HCT116 (cell line): Measurements from ENCODE around the gene DDX54. TPM values are rescaled to one million over a fixed set of nuclear protein-coding genes. Genes with fewer than 3 reads are reported as not detected.

Source experiments
- ATAC-seq: fragments of 200-7000 bp; cut with Tn5 transposase; 2 replicates; pipeline ENCODE4 v1.9.1; 2020; ENCODE audit warnings: mild to moderate bottlenecking, moderate library complexity
- BruUV-seq: library from RNA; stranded (reverse); fragments of 400-500 nt; replicated peaks from 2 replicates; lab custom pipeline; 2021; lab: Mats Ljungman, UMichigan
- CTCF ChIA-PET: fragments of 300-600 bp; sonication (Branson Sonifier 250); formaldehyde crosslinking; loops from one replicate; lab custom pipeline; 2021; ENCODE audit warnings: antibody characterized with exemption; lab: Charles Lee
- POLR2A ChIA-PET: fragments of 300-600, 350-600 bp; sonication (Branson Sonifier 250); formaldehyde crosslinking; loops from one replicate; lab custom pipeline; 2021; ENCODE audit warnings: antibody characterized with exemption; lab: Charles Lee
- RAD21 ChIA-PET, 2 experiments: fragments of 300-600 bp; sonication (Branson Sonifier 250); formaldehyde crosslinking; loops; one replicate each; lab custom pipeline; 2023; ENCODE audit warnings: low total read pairs in 2 of 2; ENCODE audit not compliant: uncharacterized antibody in 2 of 2, unreplicated experiment in 2 of 2, low non-redundant PET in 1 of 2; lab: Charles Lee
- DNase-seq: peaks from one replicate; pipeline ENCODE4 v3.0.0-alpha.2; 2010; ENCODE audit warnings: low read depth, low spot score
- H2AFZ ChIP-seq: fragments of 200-600 bp; shearing (Covaris generic), sonication (generic); 2 replicates; pipeline ENCODE4 v1.6.1; 2017; ENCODE audit warnings: low read depth, mixed run types, mixed read lengths, antibody characterized with exemption, low read length; ENCODE audit not compliant: poor library complexity, severe bottlenecking
- H3K27ac ChIP-seq: 2 replicates; pipeline ENCODE4 v1.5.1; 2012; ENCODE audit warnings: low read depth, low read length
- H3K27me3 ChIP-seq: fragments of 200-600 bp; sonication (generic); 2 replicates; pipeline ENCODE4 v1.6.1; 2016; ENCODE audit warnings: mixed run types, low read length, mixed read lengths; ENCODE audit not compliant: insufficient read depth
- H3K36me3 ChIP-seq, 2 experiments: fragments of 200-500 bp in 1 of 2; fragments of 200-600 bp in 1 of 2; sonication (Bioruptor generic) in 1 of 2; sonication (generic) in 1 of 2; 2 replicates each; pipeline versions ENCODE4 v1.5.1 to v1.6.1; 2014 to 2016; ENCODE audit warnings: low read length in 2 of 2, inconsistent platforms in 1 of 2, mixed read lengths in 1 of 2, mixed run types in 1 of 2; ENCODE audit not compliant: insufficient read depth in 2 of 2, control insufficient read depth in 1 of 2
- H3K4me1 ChIP-seq, 2 experiments: fragments of 200-600 bp in 1 of 2; sonication (generic) in 1 of 2; 2 replicates each; pipeline versions ENCODE4 v1.5.1 to v1.6.1; 2012 to 2017; ENCODE audit warnings: low read length in 2 of 2, inconsistent platforms in 1 of 2, mild to moderate bottlenecking in 1 of 2, mixed read lengths in 1 of 2, mixed run types in 1 of 2, moderate library complexity in 1 of 2; ENCODE audit not compliant: insufficient read depth in 2 of 2, control insufficient read depth in 1 of 2
- H3K4me2 ChIP-seq: fragments of 200-600 bp; sonication (generic); 2 replicates; pipeline ENCODE4 v1.6.1; 2017; ENCODE audit warnings: mixed run types, low read length, mixed read lengths
- H3K4me3 ChIP-seq, 2 experiments: fragments of 200-600 bp in 1 of 2; sonication (generic) in 1 of 2; replicated peaks in 1 of 2; 2 replicates each; pipeline ENCODE4 v1.5.1; 2011 to 2016; ENCODE audit warnings: low read length in 2 of 2, control low read depth in 1 of 2, low read depth in 1 of 2, mild to moderate bottlenecking in 1 of 2, mixed read lengths in 1 of 2, mixed run types in 1 of 2
- H3K79me2 ChIP-seq: fragments of 200-600 bp; sonication (generic); 2 replicates; pipeline ENCODE4 v1.6.1; 2017; ENCODE audit warnings: mild to moderate bottlenecking, mixed run types, low read length, moderate library complexity, mixed read lengths; ENCODE audit not compliant: insufficient read depth
- H3K9ac ChIP-seq: fragments of 200-600 bp; sonication (generic); 2 replicates; pipeline ENCODE4 v1.6.1; 2016; ENCODE audit warnings: low read length, mixed read lengths
- H3K9me2 ChIP-seq: fragments of 200-600 bp; sonication (generic), shearing (Covaris generic); 2 replicates; pipeline ENCODE4 v1.6.1; 2017; ENCODE audit warnings: mixed run types, mild to moderate bottlenecking, moderate library complexity; ENCODE audit not compliant: insufficient read depth
- H3K9me3 ChIP-seq, 2 experiments: fragments of 200-500 bp in 1 of 2; fragments of 200-600 bp in 1 of 2; sonication (Bioruptor generic) in 1 of 2; sonication (generic) in 1 of 2; 2 replicates each; pipeline ENCODE4 v1.6.1; 2014 to 2017; ENCODE audit warnings: low read length in 2 of 2, mixed read lengths in 2 of 2, inconsistent platforms in 1 of 2, low read depth in 1 of 2, mild to moderate bottlenecking in 1 of 2, mixed run types in 1 of 2, moderate library complexity in 1 of 2; ENCODE audit not compliant: control insufficient read depth in 1 of 2, insufficient read depth in 1 of 2
- H4K20me1 ChIP-seq: fragments of 200-600 bp; sonication (generic), shearing (Covaris generic); 2 replicates; pipeline ENCODE4 v1.6.1; 2017; ENCODE audit warnings: mixed run types, mild to moderate bottlenecking, moderate library complexity; ENCODE audit not compliant: insufficient read depth
- CBX3 ChIP-seq: IDR thresholded peaks from 2 replicates; pipeline ENCODE4 v1.6.1; 2012; ENCODE audit warnings: low read depth
- ELF1 ChIP-seq: IDR thresholded peaks from 2 replicates; pipeline ENCODE4 v1.6.1; 2012; ENCODE audit warnings: low read depth, borderline replicate concordance
- FOSL1 ChIP-seq: IDR thresholded peaks from 2 replicates; pipeline ENCODE4 v1.6.1; 2012; ENCODE audit warnings: low read depth
- JUND ChIP-seq: IDR thresholded peaks from 2 replicates; pipeline ENCODE4 v1.6.1; 2012
- MAX ChIP-seq: IDR thresholded peaks from 2 replicates; pipeline ENCODE4 v1.6.1; 2012
- POLR2A ChIP-seq: IDR thresholded peaks from 2 replicates; pipeline ENCODE4 v1.7.0; 2011; ENCODE audit warnings: borderline replicate concordance; ENCODE audit not compliant: insufficient read depth, insufficient read length; ENCODE audit errors: extremely low read depth
- POLR2AphosphoS5 ChIP-seq: IDR thresholded peaks from 2 replicates; pipeline ENCODE4 v1.6.1; 2011; ENCODE audit warnings: mild to moderate bottlenecking, low read depth, low read length, moderate library complexity
- SP1 ChIP-seq: IDR thresholded peaks from 2 replicates; pipeline ENCODE4 v1.6.1; 2012; ENCODE audit warnings: low read depth
- ZNF274 ChIP-seq: fragments of 200-500 bp; sonication (Bioruptor generic); IDR thresholded peaks from 2 replicates; pipeline ENCODE4 v1.6.1; 2014; ENCODE audit warnings: mild to moderate bottlenecking, low read depth, low read length, inconsistent platforms
- intact Hi-C: fragments of 100-400 bp; cut with micrococcal nuclease; formaldehyde crosslinking; loops from 2 replicates; pipeline ENCODE4 v1.10.0; 2022
- total RNA-seq: library from RNA; stranded (reverse); gene quantifications from one replicate; pipeline ENCODE4 v1.2.1, GENCODE V29; 2021; ENCODE audit not compliant: unreplicated experiment

The DDX54 gene
- total RNA-seq, 1 experiment from 2014 or later, result 110 TPM

GRCh38 chr12:113173081-113173698, 12.1 kb downstream of the DDX54 start:
- H2AFZ ChIP-seq, result no peak overlapping the region
- H3K9me3 ChIP-seq, result no peaks in the 10 kb centered on the region
- no peaks in the 10 kb centered on the region for H4K20me1 ChIP-seq
- no peak overlapping the region for H3K4me2 ChIP-seq
- no peak for ATAC-seq
- intact Hi-C loops, result no loop called here
- peaks cover 55 to 65% of the 10 kb centered on the region in 2 experiments for H3K36me3 ChIP-seq
- TF ChIP-seq POLR2AphosphoS5 (no peak), SP1 (no peak), CBX3 (no peak), JUND (no peak), FOSL1 (no peak), MAX (no peak), ZNF274 (no peak), POLR2A (no peak)
- TF ChIP-seq, all 23 proteins: peak for 0
- POLR2A ChIA-PET, result no interaction called here
- no TSS peak for BruUV-seq
- CTCF ChIA-PET, result interaction anchor here (0.7 to 2.7 kb wide), 2 partner anchors 37 to 180 kb away, joined by 3 to 7 read pairs; partner anchors contain the start of gene RASAL1
- H3K27me3 ChIP-seq, result no peaks in the 10 kb centered on the region
- H3K4me1 ChIP-seq, result no peaks in the 10 kb centered on the region
- no peak overlapping the region for H3K27ac ChIP-seq
- RAD21 ChIA-PET, result no interaction called here
- no peaks in the 10 kb centered on the region for H3K9me2 ChIP-seq
- H3K9ac ChIP-seq, result no peak overlapping the region
- peaks cover 24% of the 10 kb centered on the region; the same call in 1 of the 2 replicates for H3K79me2 ChIP-seq
- no peak overlapping the region for H3K4me3 ChIP-seq
- no peak for DNase-seq

GRCh38 chr12:113172185-113172584, 13.1 kb downstream of the DDX54 start:
- ChIA-PET RAD21 (no interaction called here), CTCF (interaction anchor here (1.6 kb wide), 1 partner anchor 179 kb away, joined by 6 read pairs; no protein-coding TSS in a partner anchor), POLR2A (no interaction called here)
- intact Hi-C loops, result no loop called here
- BruUV-seq, result no TSS peak
- H3K9me2 ChIP-seq, result no peaks in the 10 kb centered on the region
- no peaks in the 10 kb centered on the region for H4K20me1 ChIP-seq
- H3K27ac ChIP-seq, result no peak overlapping the region
- no peaks in the 10 kb centered on the region for H3K4me1 ChIP-seq
- DNase-seq (no peak), ATAC-seq (no peak)
- H3K4me2 ChIP-seq, result no peak overlapping the region
- H3K36me3 ChIP-seq, result peaks cover 51 to 56% of the 10 kb centered on the region in 2 experiments
- no peaks in the 10 kb centered on the region for H3K9me3 ChIP-seq
- no peak overlapping the region for H2AFZ ChIP-seq
- no peak overlapping the region for H3K4me3 ChIP-seq
- H3K79me2 ChIP-seq, result peaks cover 24% of the 10 kb centered on the region; the same call in 1 of the 2 replicates
- TF ChIP-seq ELF1, result no peak
- no peaks in the 10 kb centered on the region for H3K27me3 ChIP-seq
- H3K9ac ChIP-seq, result no peak overlapping the region
